Liver (tissue), 9 donors: ENCODE data around the gene MUC6. TPM values are rescaled to one million over a fixed set of nuclear protein-coding genes. Genes with fewer than 3 reads are reported as not detected.

Experiments
- DNase-seq: peaks from one replicate; pipeline ENCODE4 v3.0.0-alpha.2; 2017; ENCODE audit warnings: low spot score
- H3K27ac ChIP-seq, 2 donors: one replicate each; pipeline ENCODE4 v1.7.0; 2013; ENCODE audit warnings: inconsistent platforms in 2 of 2, low read length in 2 of 2, control low read depth in 1 of 2, low read depth in 1 of 2, mild to moderate bottlenecking in 1 of 2
- H3K27me3 ChIP-seq, 4 donors: one replicate each; pipeline versions ENCODE4 v1.6.1 to v1.7.0; 2013; ENCODE audit warnings: low read length in 3 of 4, inconsistent platforms in 1 of 4, mild to moderate bottlenecking in 1 of 4, moderate library complexity in 1 of 4; ENCODE audit not compliant: control insufficient read depth in 4 of 4, insufficient read depth in 4 of 4
- H3K36me3 ChIP-seq, 4 donors: one replicate each; pipeline versions ENCODE4 v1.6.1 to v1.7.0; 2013; ENCODE audit warnings: low read length in 3 of 4, mild to moderate bottlenecking in 3 of 4, low read depth in 1 of 4, moderate library complexity in 1 of 4; ENCODE audit not compliant: control insufficient read depth in 4 of 4, insufficient read depth in 3 of 4
- H3K4me1 ChIP-seq, 4 donors: one replicate each; pipeline versions ENCODE4 v1.6.1 to v1.7.0; 2013; ENCODE audit warnings: low read length in 3 of 4, mild to moderate bottlenecking in 3 of 4, moderate library complexity in 1 of 4; ENCODE audit not compliant: control insufficient read depth in 4 of 4, insufficient read depth in 4 of 4
- H3K4me3 ChIP-seq, 3 donors: one replicate each; pipeline versions ENCODE4 v1.6.1 to v1.7.0; 2013; ENCODE audit warnings: low read length in 3 of 3, control low read depth in 1 of 3, low read depth in 1 of 3, mild to moderate bottlenecking in 1 of 3
- H3K9ac ChIP-seq, 2 donors: one replicate each; pipeline ENCODE4 v1.7.0; 2013; ENCODE audit warnings: low read length in 2 of 2, mild to moderate bottlenecking in 2 of 2, moderate library complexity in 2 of 2, control low read depth in 1 of 2, low read depth in 1 of 2
- H3K9me3 ChIP-seq, 4 donors: one replicate each; pipeline versions ENCODE4 v1.6.1 to v1.7.0; 2013; ENCODE audit warnings: low read length in 3 of 4; ENCODE audit not compliant: control insufficient read depth in 4 of 4
- ATF3 ChIP-seq: IDR thresholded peaks from 2 replicates; pipeline ENCODE4 v1.6.1; 2016; ENCODE audit warnings: antibody characterized with exemption
- CTCF ChIP-seq: fragments of 150-350 bp; IDR thresholded peaks from 2 replicates; pipeline ENCODE4 v1.5.1; 2017; ENCODE audit warnings: improper control_type of control experiment, low read depth, low read length; ENCODE audit not compliant: missing input control
- EGR1 ChIP-seq, 2 donors: IDR thresholded peaks; 2 replicates each; pipeline ENCODE4 v1.6.1; 2016 to 2018; ENCODE audit warnings: antibody characterized with exemption in 2 of 2, low read depth in 2 of 2
- FOXA1 ChIP-seq: IDR thresholded peaks from 2 replicates; pipeline ENCODE4 v1.6.1; 2016; ENCODE audit warnings: antibody characterized with exemption
- FOXA2 ChIP-seq: IDR thresholded peaks from 2 replicates; pipeline ENCODE4 v1.6.1; 2016; ENCODE audit warnings: antibody characterized with exemption
- GABPA ChIP-seq, 2 donors: IDR thresholded peaks in 1 of 2; conservative IDR thresholded peaks in 1 of 2; 2 replicates each; pipeline ENCODE4 v1.6.1; 2016; ENCODE audit warnings: antibody characterized with exemption in 2 of 2, mild to moderate bottlenecking in 1 of 2, moderate library complexity in 1 of 2
- HNF4A ChIP-seq, 2 donors: conservative IDR thresholded peaks; 2 replicates each; pipeline ENCODE4 v1.6.1; 2016; ENCODE audit warnings: antibody characterized with exemption in 2 of 2, mild to moderate bottlenecking in 2 of 2
- HNF4G ChIP-seq: IDR thresholded peaks from 2 replicates; pipeline ENCODE4 v1.6.1; 2016; ENCODE audit warnings: antibody characterized with exemption
- JUND ChIP-seq, 2 donors: IDR thresholded peaks; 2 replicates each; pipeline ENCODE4 v1.6.1; 2016; ENCODE audit warnings: antibody characterized with exemption in 2 of 2
- MAX ChIP-seq: IDR thresholded peaks from 2 replicates; pipeline ENCODE4 v1.6.1; 2016; ENCODE audit warnings: antibody characterized with exemption
- NR2F2 ChIP-seq: IDR thresholded peaks from 2 replicates; pipeline ENCODE4 v1.6.1; 2016; ENCODE audit warnings: antibody characterized with exemption
- RAD21 ChIP-seq, 2 donors: IDR thresholded peaks; 2 replicates each; pipeline ENCODE4 v1.6.1; 2016; ENCODE audit warnings: antibody characterized with exemption in 2 of 2, mild to moderate bottlenecking in 2 of 2
- REST ChIP-seq: IDR thresholded peaks from 2 replicates; pipeline ENCODE4 v1.6.1; 2016; ENCODE audit warnings: antibody characterized with exemption, mild to moderate bottlenecking
- RXRA ChIP-seq, 2 donors: IDR thresholded peaks; 2 replicates each; pipeline ENCODE4 v1.6.1; 2017 to 2018; ENCODE audit warnings: antibody characterized with exemption in 2 of 2, mild to moderate bottlenecking in 1 of 2
- SP1 ChIP-seq: IDR thresholded peaks from 2 replicates; pipeline ENCODE4 v1.6.1; 2018; ENCODE audit warnings: antibody characterized with exemption, mild to moderate bottlenecking
- TAF1 ChIP-seq: conservative IDR thresholded peaks from 2 replicates; pipeline ENCODE4 v1.6.1; 2016; ENCODE audit warnings: antibody characterized with exemption, mild to moderate bottlenecking
- YY1 ChIP-seq: IDR thresholded peaks from 2 replicates; pipeline ENCODE4 v1.6.1; 2016; ENCODE audit warnings: antibody characterized with exemption, mild to moderate bottlenecking
- ZBTB33 ChIP-seq: IDR thresholded peaks from 2 replicates; pipeline ENCODE4 v1.6.1; 2016; ENCODE audit warnings: antibody characterized with exemption
- WGBS: extraction: QIAGEN DNeasy Blood & Tissue Kit; methylation state at CpG from one replicate; pipeline ENCODE4 v1.1.7; 2013; 5-methylcytosine and 5-hydroxymethylcytosine counted together
- polyA plus RNA-seq, 2 donors: library from polyadenylated mRNA; stranded (reverse) in 1 of 2; unstranded in 1 of 2; fragments of 200-250 nt in 1 of 2; fragments of >200 nt in 1 of 2; fragmentation: Nextera tagmentation in 1 of 2; extraction: Ambion mirVana in 1 of 2; gene quantifications; one replicate each; pipeline versions ENCODE4 v1.2.1 to v1.2.3, GENCODE V29; 2013 to 2015
- total RNA-seq, 2 donors: library from RNA; depleted of rRNA; stranded (reverse); fragments of >200 nt; gene quantifications; one replicate each; pipeline ENCODE4 v1.2.3, GENCODE V29; 2014
- donor health status: healthy.
- donor health status: healthy.
- donor health status: healthy.
- donor health status: healthy.
- donor health status: healthy.

The MUC6 gene
- total and polyA plus RNA-seq, 4 donors = 0.05 to 0.54 (median 0.18) TPM

GRCh38 chr11:1077033-1077416 is 40.5 kb upstream of the MUC6 start:
- no peaks in the 10 kb centered on the region for H3K27me3 ChIP-seq
- TF ChIP-seq TAF1 (no peak), YY1 (no peak), HNF4G (no peak), RXRA (IDR thresholded peaks at IDR 0.05) (no peak), JUND (IDR thresholded peaks at IDR 0.05) (no peak), NR2F2 (no peak), ZBTB33 (no peak), HNF4A (conservative IDR thresholded peaks at IDR 0.05) (no peak), FOXA2 (no peak), ATF3 (no peak), FOXA1 (no peak), GABPA (IDR thresholded peaks at IDR 0.05 in 1 of 2, conservative IDR thresholded peaks at IDR 0.05 in 1 of 2) (no peak), CTCF (no peak), RAD21 (IDR thresholded peaks at IDR 0.05) (no peak), REST (no peak), MAX (no peak), EGR1 (IDR thresholded peaks at IDR 0.05; ENCODE audit: low read depth in 2 of 2) (no peak), SP1 (no peak)
- no peaks in the 10 kb centered on the region for H3K9me3 ChIP-seq
- no peak overlapping the region for H3K27ac ChIP-seq
- H3K9ac ChIP-seq = no peak overlapping the region
- DNase-seq = no peak
- WGBS = 74% methylated on average over 11 of the region's 11 CpGs
- no peaks in the 10 kb centered on the region for H3K36me3 ChIP-seq
- no peak overlapping the region for H3K4me3 ChIP-seq
- peaks cover 0 to 6% (median 3%) of the 10 kb centered on the region in 4 donors for H3K4me1 ChIP-seq
